Heart right ventricle (tissue), 16 donors: Measurements from ENCODE around the gene SUMF1. TPM values are rescaled to one million over a fixed set of nuclear protein-coding genes. Genes with fewer than 3 reads are reported as not detected.

ENCODE experiments used
- ATAC-seq, 8 donors: fragments of 200-7000 bp; cut with Tn5 transposase; one replicate each; pipeline ENCODE4 v1.9.1; 2020; ENCODE audit warnings: mild to moderate bottlenecking in 8 of 8, moderate library complexity in 8 of 8, moderate number of reproducible peaks in 1 of 8
- DNase-seq, 2 donors: peaks; one replicate each; pipeline ENCODE4 v3.0.0-alpha.2; 2020
- H3K27ac ChIP-seq, 10 donors: fragments of 200-600 bp; sonication (generic) in 2 of 10; one replicate each; pipeline versions ENCODE4 v1.5.0 to v1.8.0; 2020 to 2022; ENCODE audit warnings: mild to moderate bottlenecking in 3 of 10
- H3K27me3 ChIP-seq, 7 donors: fragments of 200-600 bp; one replicate each; pipeline ENCODE4 v1.8.0; 2021 to 2022; ENCODE audit warnings: mild to moderate bottlenecking in 2 of 7
- H3K36me3 ChIP-seq, 9 donors: fragments of 200-600 bp; sonication (generic) in 1 of 9; one replicate each; pipeline versions ENCODE4 v1.5.0 to v1.8.0; 2020 to 2022; ENCODE audit warnings: mild to moderate bottlenecking in 2 of 9
- H3K4me1 ChIP-seq, 9 donors: fragments of 200-600 bp; sonication (generic) in 1 of 9; one replicate each; pipeline versions ENCODE4 v1.5.0 to v1.8.0; 2020 to 2022; ENCODE audit warnings: mild to moderate bottlenecking in 4 of 9
- H3K4me3 ChIP-seq, 10 donors: fragments of 200-600 bp; sonication (generic) in 2 of 10; one replicate each; pipeline versions ENCODE4 v1.5.0 to v1.8.0; 2020 to 2022; ENCODE audit warnings: mild to moderate bottlenecking in 7 of 10, moderate library complexity in 2 of 10
- H3K9me3 ChIP-seq, 11 donors: fragments of 200-600 bp in 10 of 11; sonication (generic) in 2 of 11; one replicate each; pipeline versions ENCODE4 v1.5.0 to v1.8.0; 2013 to 2022; ENCODE audit warnings: mild to moderate bottlenecking in 2 of 11, control low read depth in 1 of 11, moderate library complexity in 1 of 11
- WGBS, 2 donors: extraction: QIAGEN DNeasy Blood & Tissue Kit; methylation state at CpG; one replicate each; pipeline ENCODE4 v1.1.7; 2013; ENCODE audit warnings: inconsistent platforms in 1 of 2; 5-methylcytosine and 5-hydroxymethylcytosine counted together
- intact Hi-C, 10 donors: fragments of 100-400 bp; cut with DNase I; formaldehyde crosslinking; loops; one replicate each; pipeline versions ENCODE4 v1.11.1 to v1.14.2; 2022
- polyA plus RNA-seq, 2 donors: library from polyadenylated mRNA; stranded (reverse); fragments of 200-250 nt; gene quantifications; one replicate each; pipeline ENCODE4 v1.2.3, GENCODE V29; 2013
- total RNA-seq, 10 donors: library from RNA; stranded (reverse); fragmentation: NEBNext Ultra II Directional in 3 of 10; extraction: Animal tissue kit (Norgen Biotek cat#: 25700) in 3 of 10; gene quantifications; one replicate each; pipeline versions ENCODE4 v1.2.1 to v1.2.4, GENCODE V29; 2021 to 2023
- TF ChIP-seq, protein P1 (sequence below), 9 donors: fragments of 200-600 bp; sonication (generic) in 2 of 9; IDR thresholded peaks; one replicate each; pipeline versions ENCODE4 v1.5.0 to v1.8.0; 2021 to 2022; ENCODE audit warnings: antibody characterized with exemption in 9 of 9, mild to moderate bottlenecking in 5 of 9, moderate library complexity in 1 of 9
- donor health status: Arrhythmogenic right ventricular cardiomyopathy.
- donor health status: ischemic (EF 13 %, LVEDD 7.1; RV severe dilation, severe dysfunction).
- donor health status: healthy with polysubstance abuse.
- donor health status: DM: no; HTN: yes; CAD: no.
- donor health status: DM: no; HTN: no; CAD: no.
- donor health status: ischemic (EF 25% LVEDD 6.9; RV normal size, moderate dysfunction).
- donor health status: ischemic (EF 25% LVEDD 5.7; RV mildly dilated, moderate dysfunction).
- donor health status: healthy.
- donor health status: DM: yes; HTN: yes; CAD: no.
- donor health status: Ischemic cardiomyopathy.
- donor health status: ischemic (EF 35%, LVEDD 5.7; RV mildly dilated, moderate dysfunction).
- donor health status: nonischemic (EF 11% LVEDD 7.7; RV severe dilation, severe dysfunction).
- donor health status: DM: yes; HTN: yes; CAD: no.
- donor health status: PGD.
- donor health status: ischemic (EF 29% LVEDD 5.4; RV normal size, mild dysfunction).
- donor health status: nonischemic (EF 23%, LVEDD 6.1; RV moderate dilation, normal function).

SUMF1 gene
- total and polyA plus RNA-seq, 12 donors = 3.7 to 15.1 (median 8.9) TPM

- peaks cover 0 to 53% (median 44%) of the 10 kb centered on the region in 9 donors for H3K4me1 ChIP-seq
- peak overlapping the region; percentile 68 to 93 (median 80) for H3K4me3 ChIP-seq
- peak in 7 of 8 donors; percentile 0 to 13 (median 4) for ATAC-seq
- H3K27ac ChIP-seq = peak overlapping the region in 9 of 10 donors; percentile 47 to 88 (median 71)
- WGBS, 2 donors = 10 to 13% methylated on average over 28 of the region's 28 CpGs
- peak; percentile 16 to 30 for DNase-seq
- H3K36me3 ChIP-seq = peaks cover 0 to 20% (median 0%) of the 10 kb centered on the region in 9 donors
- intact Hi-C loops = loop anchor here in 9 of 10 donors (1.0 to 10.0 kb wide), 11 partner anchors 27 to 143 kb away; partner anchors contain the start of gene SUMF1 (in 1 of the 9)
- no peaks in the 10 kb centered on the region for H3K9me3 ChIP-seq
- TF ChIP-seq, protein P1, sequence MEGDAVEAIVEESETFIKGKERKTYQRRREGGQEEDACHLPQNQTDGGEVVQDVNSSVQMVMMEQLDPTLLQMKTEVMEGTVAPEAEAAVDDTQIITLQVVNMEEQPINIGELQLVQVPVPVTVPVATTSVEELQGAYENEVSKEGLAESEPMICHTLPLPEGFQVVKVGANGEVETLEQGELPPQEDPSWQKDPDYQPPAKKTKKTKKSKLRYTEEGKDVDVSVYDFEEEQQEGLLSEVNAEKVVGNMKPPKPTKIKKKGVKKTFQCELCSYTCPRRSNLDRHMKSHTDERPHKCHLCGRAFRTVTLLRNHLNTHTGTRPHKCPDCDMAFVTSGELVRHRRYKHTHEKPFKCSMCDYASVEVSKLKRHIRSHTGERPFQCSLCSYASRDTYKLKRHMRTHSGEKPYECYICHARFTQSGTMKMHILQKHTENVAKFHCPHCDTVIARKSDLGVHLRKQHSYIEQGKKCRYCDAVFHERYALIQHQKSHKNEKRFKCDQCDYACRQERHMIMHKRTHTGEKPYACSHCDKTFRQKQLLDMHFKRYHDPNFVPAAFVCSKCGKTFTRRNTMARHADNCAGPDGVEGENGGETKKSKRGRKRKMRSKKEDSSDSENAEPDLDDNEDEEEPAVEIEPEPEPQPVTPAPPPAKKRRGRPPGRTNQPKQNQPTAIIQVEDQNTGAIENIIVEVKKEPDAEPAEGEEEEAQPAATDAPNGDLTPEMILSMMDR (IDR thresholded peaks at IDR 0.05) = no peak
- H3K27me3 ChIP-seq = no peaks in the 10 kb centered on the region
Observed at GRCh38 chr3:4493941-4494894, 27.1 kb upstream of the SUMF1 start.

GRCh38 chr3:4493014-4493940 lies 26.2 kb upstream of the SUMF1 start, which contains the start of gene ITPR1:
Gene ITPR1, plus strand, starts transcription at chr3:4493348. Its CDS starts 23,144 bp downstream, at chr3:4516492.
- intact Hi-C loops = loop anchor here in 9 of 10 donors (1.0 to 10.0 kb wide), 11 partner anchors 26 to 142 kb away; partner anchors contain the start of gene SUMF1 (in 1 of the 9)
- no peaks in the 10 kb centered on the region for H3K9me3 ChIP-seq
- peak within 1 kb of the TSS; percentile 52 to 89 (median 87) for H3K27ac ChIP-seq
- TF ChIP-seq, protein P1 (IDR thresholded peaks at IDR 0.05) = peak in 1 of 9 donors; percentile 13
- DNase-seq (peak; percentile 98 to 99), ATAC-seq (peak; percentile 97 to 100 (median 99))
- H3K36me3 ChIP-seq = peaks cover 0 to 12% (median 0%) of the 10 kb centered on the region in 9 donors
- WGBS, 2 donors = 0 to 1% methylated on average over 45 to 47 of the region's 47 CpGs
- H3K27me3 ChIP-seq = no peaks in the 10 kb centered on the region
- peak within 1 kb of the TSS; percentile 68 to 93 (median 80) for H3K4me3 ChIP-seq
- peaks cover 0 to 50% (median 44%) of the 10 kb centered on the region in 9 donors for H3K4me1 ChIP-seq

GRCh38 chr3:4492208-4493013 lies 25.3 kb upstream of the SUMF1 start:
- no peaks in the 10 kb centered on the region for H3K9me3 ChIP-seq
- ATAC-seq (peak; percentile 13 to 63 (median 47)), DNase-seq (peak; percentile 28 to 50)
- TF ChIP-seq, protein P1 (IDR thresholded peaks at IDR 0.05) = no peak
- WGBS, 2 donors = 0% methylated on average over 43 of the region's 43 CpGs
- H3K27me3 ChIP-seq = no peaks in the 10 kb centered on the region
- peaks cover 0 to 4% (median 0%) of the 10 kb centered on the region in 9 donors for H3K36me3 ChIP-seq
- H3K4me3 ChIP-seq = peak overlapping the region; percentile 53 to 93 (median 78)
- peaks cover 0 to 45% (median 42%) of the 10 kb centered on the region in 9 donors for H3K4me1 ChIP-seq
- intact Hi-C loops = loop anchor here in 9 of 10 donors (1.0 to 10.0 kb wide), 11 partner anchors 26 to 142 kb away; partner anchors contain the start of gene SUMF1 (in 1 of the 9)
- H3K27ac ChIP-seq = peak overlapping the region; percentile 52 to 89 (median 87)
